A549 treated with CpdA at 1 μM for 4 hours (cell line): ENCODE measurements around the gene RBM12. TPM values are rescaled to one million over a fixed set of nuclear protein-coding genes. Genes with fewer than 3 reads are reported as not detected.

Experiments
- total RNA-seq: library from RNA; stranded (reverse); fragments of 200-300 nt; extraction: Qiagen RNA extraction; gene quantifications from 5 replicates; pipeline ENCODE4 v1.2.3, GENCODE V29; 2022; ENCODE audit warnings: low read depth

The RBM12 gene
- total RNA-seq: 72.0 to 88.0 TPM (median 78.0 TPM) in 5 replicates

DNA sequence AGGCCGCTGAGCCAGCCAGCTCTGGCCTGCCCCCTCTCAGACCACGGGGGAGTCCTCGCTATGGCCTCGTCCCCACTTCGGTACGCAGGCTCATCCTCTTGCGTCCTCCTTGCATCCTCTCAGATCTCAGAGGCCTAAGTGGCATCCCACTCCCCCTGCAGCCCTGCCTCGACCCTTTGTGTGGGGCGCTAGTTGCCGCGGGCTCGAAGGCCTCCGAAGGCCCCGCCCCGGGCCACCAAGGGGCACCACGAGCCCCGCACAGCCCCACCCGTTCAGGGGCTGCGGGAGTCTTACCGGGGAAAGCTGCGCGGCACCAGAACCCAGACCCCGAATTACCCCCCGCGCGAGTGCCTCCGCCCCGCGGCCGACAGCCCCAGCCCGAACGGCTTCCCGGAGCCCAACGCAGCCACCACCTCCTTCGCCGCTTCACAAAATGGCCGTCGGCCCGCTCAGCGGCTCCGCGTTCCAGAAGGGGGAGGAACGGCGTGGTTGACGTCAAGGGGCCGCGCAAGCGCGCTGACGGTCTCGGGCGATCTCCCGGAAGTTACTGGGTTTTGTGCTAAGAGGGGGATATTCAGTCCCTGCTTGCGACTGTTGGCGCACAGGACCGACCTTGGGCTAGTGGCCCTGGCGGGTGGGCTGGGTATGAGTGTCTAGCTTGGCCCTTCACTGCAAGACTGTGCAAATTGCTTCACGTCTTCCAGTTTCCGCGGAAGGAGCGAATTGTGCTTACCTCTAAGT lies at the start of gene RBM12, which contains the start of gene CPNE1:
Gene RBM12 (minus strand): TSS at position 435 of the 741 bp plus-strand sequence. CDS start 9,578 bp downstream, outside the sequence.
Gene CPNE1 (minus strand): TSS at position 435 of the 741 bp plus-strand sequence. CDS start 31,977 bp downstream, outside the sequence.

DNA sequence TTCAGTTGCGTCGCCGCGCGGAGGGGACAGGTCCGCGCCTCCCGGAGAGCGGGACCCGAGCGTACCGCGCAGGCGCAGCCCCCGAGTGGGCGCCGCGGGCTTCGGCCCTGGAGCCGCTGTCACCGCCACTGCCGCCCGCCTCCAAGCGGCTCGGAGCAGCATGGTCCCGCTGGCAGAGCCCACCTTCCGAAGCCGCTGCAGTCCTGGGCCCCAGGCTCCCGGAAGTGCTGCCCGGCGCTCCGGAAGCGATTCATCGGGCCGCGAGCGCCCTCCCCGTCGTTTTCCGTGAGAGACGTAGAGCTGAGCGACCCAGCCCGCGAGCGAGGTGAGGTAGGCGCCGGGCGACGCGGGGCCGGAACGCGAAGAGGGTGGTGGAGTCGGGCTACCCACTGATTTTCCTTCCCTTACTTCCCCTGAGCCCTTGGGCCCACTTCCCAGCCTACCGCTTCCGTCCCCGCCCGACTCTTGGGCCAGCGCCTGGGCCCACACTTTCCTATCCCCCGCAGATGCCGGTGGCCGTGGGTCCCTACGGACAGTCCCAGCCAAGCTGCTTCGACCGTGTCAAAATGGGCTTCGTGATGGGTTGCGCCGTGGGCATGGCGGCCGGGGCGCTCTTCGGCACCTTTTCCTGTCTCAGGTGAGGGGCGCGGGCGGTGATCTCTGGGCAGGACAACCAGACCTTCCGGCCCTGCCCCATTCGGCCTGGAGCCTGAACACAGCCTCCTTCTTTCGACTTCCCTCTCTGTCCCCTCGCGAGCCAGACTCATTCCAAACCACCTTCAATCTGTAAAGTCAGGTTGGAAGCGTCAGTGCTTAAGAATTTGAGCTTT lies 34.6 kb upstream of the RBM12 start, which contains the start of the genes NFS1 and ROMO1:
Gene NFS1 (minus strand): TSS at position 226 of the 830 bp plus-strand sequence. CDS start 64 bp downstream, at position 162.
Gene ROMO1 (plus strand): TSS at position 279 of the 830 bp plus-strand sequence. CDS start 228 bp downstream, at position 507.

GRCh38 chr20:35615667-35616464 lies 48.8 kb downstream of the RBM12 start, which contains the start of gene SPAG4:
SPAG4 (plus strand) TSS chr20:35615829; CDS start chr20:35616004, 175 bp downstream.

Other genes starting within 250 kb of the RBM12 start
- not detected in 5 replicates for gene GDF5, start 226.7 kb downstream of the RBM12 start, total RNA-seq
- gene CEP250, start 209.3 kb downstream of the RBM12 start, total RNA-seq: 20.2 to 29.3 TPM (median 27.1 TPM) in 5 replicates
- not detected in 5 replicates for gene C20orf173, start 135.2 kb downstream of the RBM12 start, total RNA-seq
- gene ERGIC3, start 122.8 kb downstream of the RBM12 start, total RNA-seq: 219 to 253 TPM (median 244 TPM) in 5 replicates
- 3.0 to 5.5 TPM (median 4.4 TPM) in 5 replicates for gene SPAG4, start 49.1 kb downstream of the RBM12 start, total RNA-seq
- 173 to 232 TPM (median 223 TPM) in 5 replicates for gene CPNE1, start within 50 bp of the RBM12 start, total RNA-seq
- gene NFS1, start 34.5 kb upstream of the RBM12 start, total RNA-seq: 29.7 to 40.1 TPM (median 37.5 TPM) in 5 replicates
- 333 to 388 TPM (median 375 TPM) in 5 replicates for gene ROMO1, start 34.5 kb upstream of the RBM12 start, total RNA-seq
- 170 to 221 TPM (median 181 TPM) in 5 replicates for gene RBM39, start 77.4 kb upstream of the RBM12 start, total RNA-seq
- 20.5 to 31.0 TPM (median 22.7 TPM) in 5 replicates for gene PHF20, start 107.1 kb upstream of the RBM12 start, total RNA-seq